Measurements from ENCODE around the gene DHRS7. TPM values are rescaled to one million over a fixed set of nuclear protein-coding genes. Genes with fewer than 3 reads are reported as not detected.
A peak's percentile ranks its signal among the peaks of the same experiment; 100 is the strongest.

Gene DHRS7
- total and polyA plus RNA-seq, 10 of the 15 experiments (the other 5 are each of a cell fraction or from before 2014, with no cell fraction given), result 55.0 to 99.8 (median 62.2) TPM

GRCh38 chr14:60212503-60213371 is 47.5 kb upstream of the DHRS7 start (continued):
- TF ChIP-seq ZNF217 (IDR thresholded peaks at IDR 0.05), result peak; percentile 21; the same call in 1 of the 2 replicates

GRCh38 chr14:60211153-60211552 is 46.0 kb upstream of the DHRS7 start:
- H3K36me3 ChIP-seq (ENCODE audit: control insufficient read depth in 2 of 2, insufficient read depth in 2 of 2, low read length in 1 of 2), result no peaks in the 10 kb centered on the region
- no TSS peak for BruUV-seq (replicated peaks)
- no peaks in the 10 kb centered on the region; the same call in 1 of the 2 replicates for H3K79me2 ChIP-seq (ENCODE audit: control insufficient read depth, insufficient read depth, low read length)
- H2AFZ ChIP-seq (ENCODE audit: control insufficient read depth, low read depth, low read length), result no peak overlapping the region
- ATAC-seq (no peak), DNase-seq (ENCODE audit: low read depth, low spot score) (no peak), FAIRE-seq (no peak)
- H3K27me3 ChIP-seq (replicated peaks in 1 of 2; ENCODE audit: control insufficient read depth in 2 of 2, insufficient read depth in 2 of 2, low read length in 1 of 2), result no peaks in the 10 kb centered on the region
- intact Hi-C loops (cut with micrococcal nuclease; ENCODE audit: unreplicated experiment), result no loop called here
- no peaks in the 10 kb centered on the region; the same call in 1 of the 3 replicates for H3K9me3 ChIP-seq (replicated peaks; ENCODE audit: control insufficient read depth, insufficient read depth, low read length)
- no peak overlapping the region for H3K4me2 ChIP-seq (ENCODE audit: control insufficient read depth, insufficient read depth)
- no peak overlapping the region for H3K9ac ChIP-seq (ENCODE audit: control insufficient read depth, insufficient read depth, low read length)
- TF ChIP-seq, protein P1, sequence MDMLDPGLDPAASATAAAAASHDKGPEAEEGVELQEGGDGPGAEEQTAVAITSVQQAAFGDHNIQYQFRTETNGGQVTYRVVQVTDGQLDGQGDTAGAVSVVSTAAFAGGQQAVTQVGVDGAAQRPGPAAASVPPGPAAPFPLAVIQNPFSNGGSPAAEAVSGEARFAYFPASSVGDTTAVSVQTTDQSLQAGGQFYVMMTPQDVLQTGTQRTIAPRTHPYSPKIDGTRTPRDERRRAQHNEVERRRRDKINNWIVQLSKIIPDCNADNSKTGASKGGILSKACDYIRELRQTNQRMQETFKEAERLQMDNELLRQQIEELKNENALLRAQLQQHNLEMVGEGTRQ (IDR thresholded peaks at IDR 0.05; ENCODE audit: borderline replicate concordance, low read depth, low read length), result no peak
- TF ChIP-seq USF1 (IDR thresholded peaks at IDR 0.05; ENCODE audit: borderline replicate concordance, extremely low read length, insufficient read depth, low read depth, low read length), result no peak
- ChIA-PET RAD21 (ENCODE audit: unreplicated experiment) (interaction anchor here (1.0 to 15.8 kb wide), 7 partner anchors 10 to 119 kb away, joined by 3 to 446 read pairs (median 9); partner anchors contain the start of genes PCNX4 and PPM1A), POLR2A (interaction anchor here (0.6 to 19.5 kb wide), 10 partner anchors 7 to 121 kb away, joined by 3 to 251 read pairs (median 9); partner anchors contain the start of genes DHRS7 and PPM1A), CTCF (interaction anchor here (0.7 to 6.3 kb wide), 6 partner anchors 36 to 120 kb away, joined by 3 to 38 read pairs (median 8); partner anchors contain the start of genes PCNX4 and PPM1A), SMC1A (ENCODE audit: uncharacterized antibody, unreplicated experiment) (interaction anchor here (0.8 to 17.6 kb wide), 9 partner anchors 11 to 127 kb away, joined by 3 to 303 read pairs (median 16); partner anchors contain the start of gene PPM1A)
- H3K4me1 ChIP-seq (ENCODE audit: control insufficient read depth, insufficient read depth, low read length), result peaks cover 43% of the 10 kb centered on the region
- in situ Hi-C loops (cut with MboI), result no loop called here
- no peaks in the 10 kb centered on the region for H4K20me1 ChIP-seq (ENCODE audit: control insufficient read depth, insufficient read depth)
- no peak overlapping the region for H3K27ac ChIP-seq (ENCODE audit: control insufficient read depth, insufficient read depth)
- 100% methylated on average over 3 of the region's 3 CpGs for WGBS (ENCODE audit: insufficient coverage, insufficient replicate concordance, low lambda C conversion rate, missing lambda C conversion rate)
- H3K4me3 ChIP-seq, result no peak overlapping the region

All from GM12878 (cell line).